Peyer's patch (tissue), 4 donors: Measurements from ENCODE around the gene RELL1. TPM values are rescaled to one million over a fixed set of nuclear protein-coding genes. Genes with fewer than 3 reads are reported as not detected.

Experiments
- DNase-seq, 3 donors: peaks; one replicate each; pipeline ENCODE4 v3.0.0-alpha.2; 2017 to 2019
- H3K27ac ChIP-seq, 4 donors: fragments of 200-600 bp; sonication (generic); one replicate each; pipeline ENCODE4 v1.5.1; 2016 to 2019
- H3K27me3 ChIP-seq, 2 donors: fragments of 200-600 bp; sonication (generic); one replicate each; pipeline ENCODE4 v1.5.1; 2019
- H3K36me3 ChIP-seq, 3 donors: fragments of 200-600 bp; sonication (generic); one replicate each; pipeline ENCODE4 v1.5.1; 2016 to 2019
- H3K4me1 ChIP-seq, 4 donors: fragments of 200-600 bp; sonication (generic); one replicate each; pipeline ENCODE4 v1.5.1; 2016 to 2019
- H3K4me3 ChIP-seq, 4 donors: fragments of 200-600 bp; sonication (generic); 1 replicate in 3 of 4; 2 replicates in 1 of 4; pipeline ENCODE4 v1.5.1; 2016 to 2019; ENCODE audit warnings: mild to moderate bottlenecking in 1 of 4
- H3K9me3 ChIP-seq, 4 donors: fragments of 200-600 bp; sonication (generic); one replicate each; pipeline ENCODE4 v1.5.1; 2016 to 2019; ENCODE audit warnings: mild to moderate bottlenecking in 1 of 4
- CTCF ChIP-seq, 6 experiments: fragments of 450-650 bp in 4 of 6; fragments of 200-600 bp in 2 of 6; sonication (generic) in 1 of 6; IDR thresholded peaks; one replicate each; pipeline ENCODE4 v1.5.1; 2017 to 2019; ENCODE audit warnings: antibody characterized with exemption in 6 of 6, mild to moderate bottlenecking in 3 of 6, moderate library complexity in 1 of 6
- POLR2A ChIP-seq, 2 donors: fragments of 450-650 bp; IDR thresholded peaks; one replicate each; pipeline ENCODE4 v1.5.1; 2017; ENCODE audit warnings: antibody characterized with exemption in 2 of 2, mild to moderate bottlenecking in 2 of 2, moderate library complexity in 2 of 2
- total RNA-seq, 4 donors: library from RNA; depleted of rRNA; stranded (reverse); fragments of >200 nt; gene quantifications; one replicate each; pipeline ENCODE4 v1.1.0, GENCODE V29; 2016

Gene RELL1
- total RNA-seq, 4 donors from 2014 or later = 43.2 to 76.2 (median 55.8) TPM

GRCh38 chr4:37721995-37722638, 35.9 kb upstream of the RELL1 start:
- DNase-seq = no peak
- peak overlapping the region in 1 of 4 donors; percentile 25 for H3K27ac ChIP-seq

GRCh38 chr4:37719021-37719420, 32.8 kb upstream of the RELL1 start:
- no peak for TF ChIP-seq POLR2A (IDR thresholded peaks at IDR 0.05)
- TF ChIP-seq CTCF (IDR thresholded peaks at IDR 0.05) = no peak
- Histone ChIP-seq H3K4me1 (no peaks in the 10 kb centered on the region), H3K9me3 (no peaks in the 10 kb centered on the region), H3K27ac (no peak overlapping the region), H3K4me3 (no peak overlapping the region), H3K27me3 (no peaks in the 10 kb centered on the region), H3K36me3 (no peaks in the 10 kb centered on the region)
- DNase-seq = no peak

More at GRCh38 chr4:37721995-37722638, 35.9 kb upstream of the RELL1 start:
- Histone ChIP-seq H3K4me1 (no peaks in the 10 kb centered on the region), H3K9me3 (no peaks in the 10 kb centered on the region), H3K4me3 (no peak overlapping the region), H3K36me3 (no peaks in the 10 kb centered on the region), H3K27me3 (no peaks in the 10 kb centered on the region)
- TF ChIP-seq CTCF (IDR thresholded peaks at IDR 0.05) (no peak), POLR2A (IDR thresholded peaks at IDR 0.05) (no peak)

GRCh38 chr4:37717576-37717975, 31.4 kb upstream of the RELL1 start:
- DNase-seq = no peak
- Histone ChIP-seq H3K9me3 (no peaks in the 10 kb centered on the region), H3K4me1 (no peaks in the 10 kb centered on the region), H3K27me3 (no peaks in the 10 kb centered on the region), H3K4me3 (no peak overlapping the region), H3K36me3 (no peaks in the 10 kb centered on the region), H3K27ac (no peak overlapping the region)
- no peak for TF ChIP-seq POLR2A (IDR thresholded peaks at IDR 0.05)
- TF ChIP-seq CTCF (IDR thresholded peaks at IDR 0.05) = no peak

- no peaks in the 10 kb centered on the region for H3K9me3 ChIP-seq
- no peaks in the 10 kb centered on the region for H3K4me1 ChIP-seq
- no peak overlapping the region for H3K4me3 ChIP-seq
- H3K27me3 ChIP-seq = no peaks in the 10 kb centered on the region
- H3K27ac ChIP-seq = peak overlapping the region in 1 of 4 donors; percentile 55
- DNase-seq = peak in 2 of 3 donors; percentile 71 to 83
- TF ChIP-seq POLR2A (IDR thresholded peaks at IDR 0.05) (no peak), CTCF (IDR thresholded peaks at IDR 0.05) (peak in 3 of 6 experiments; percentile 20 to 48 (median 29))
- no peaks in the 10 kb centered on the region for H3K36me3 ChIP-seq
Observed at GRCh38 chr4:37715889-37716402, 29.8 kb upstream of the RELL1 start.

- no peak overlapping the region for H3K4me3 ChIP-seq
- no peak overlapping the region for H3K27ac ChIP-seq
- no peaks in the 10 kb centered on the region for H3K4me1 ChIP-seq
- H3K9me3 ChIP-seq = no peaks in the 10 kb centered on the region
- H3K36me3 ChIP-seq = no peaks in the 10 kb centered on the region
- DNase-seq = no peak
- H3K27me3 ChIP-seq = no peaks in the 10 kb centered on the region
- TF ChIP-seq POLR2A (IDR thresholded peaks at IDR 0.05) (no peak), CTCF (IDR thresholded peaks at IDR 0.05) (no peak)
Observed at GRCh38 chr4:37710491-37710890, 24.3 kb upstream of the RELL1 start.
